Endothelial cell of umbilical vein (primary cell): ENCODE data around the gene SCIN. TPM values are rescaled to one million over a fixed set of nuclear protein-coding genes. Genes with fewer than 3 reads are reported as not detected.

Experiments
- BruUV-seq: library from RNA; stranded (reverse); fragments of 400-500 nt; replicated peaks from 2 replicates; lab custom pipeline; 2021; lab: Mats Ljungman, UMichigan
- CTCF ChIA-PET: fragments of 300-600, 350-600 bp; sonication (Branson Sonifier 250); formaldehyde crosslinking; loops from one replicate; lab custom pipeline; 2021; ENCODE audit warnings: antibody characterized with exemption, inconsistent platforms; lab: Charles Lee
- POLR2A ChIA-PET: fragments of 300-600, 350-600 bp; sonication (Branson Sonifier 250); formaldehyde crosslinking; loops from one replicate; lab custom pipeline; 2021; ENCODE audit warnings: antibody characterized with exemption, inconsistent platforms; lab: Charles Lee
- DNase-seq: peaks from one replicate; pipeline ENCODE4 v3.0.0-alpha.2; 2011; ENCODE audit warnings: low read depth, low spot score
- FAIRE-seq: peaks from 2 replicates; lab custom pipeline; 2011; peaks lifted over from hg19 to GRCh38; lab: Jason Lieb, UNC
- H2AFZ ChIP-seq: 2 replicates; pipeline ENCODE4 v1.6.0; 2012; ENCODE audit warnings: low read depth, low read length, control low read depth, inconsistent platforms
- H3K27ac ChIP-seq: 2 replicates; pipeline ENCODE4 v1.5.1; 2011; ENCODE audit warnings: low read depth, mild to moderate bottlenecking, control low read depth, low read length, moderate library complexity; ENCODE audit not compliant: insufficient read depth
- H3K27me3 ChIP-seq, 2 experiments: 2 replicates each; pipeline versions ENCODE4 v1.6.0 to v1.6.1; 2011; ENCODE audit warnings: low read length in 2 of 2, mixed read lengths in 1 of 2; ENCODE audit not compliant: control insufficient read depth in 2 of 2, insufficient read depth in 2 of 2
- H3K36me3 ChIP-seq, 2 experiments: 2 replicates in 1 of 2; 3 replicates in 1 of 2; pipeline ENCODE4 v1.5.1; 2011; ENCODE audit warnings: low read length in 2 of 2, mild to moderate bottlenecking in 1 of 2, moderate library complexity in 1 of 2; ENCODE audit not compliant: control insufficient read depth in 2 of 2, insufficient read depth in 2 of 2; ENCODE audit errors: extremely low read depth in 1 of 2
- H3K4me1 ChIP-seq: 3 replicates; pipeline ENCODE4 v1.5.1; 2011; ENCODE audit warnings: mild to moderate bottlenecking, low read length; ENCODE audit not compliant: control insufficient read depth, insufficient read depth; ENCODE audit errors: extremely low read depth
- H3K4me2 ChIP-seq: 2 replicates; pipeline ENCODE4 v1.6.1; 2011; ENCODE audit warnings: low read length, control low read depth, mixed read lengths; ENCODE audit not compliant: insufficient read depth
- H3K4me3 ChIP-seq, 3 experiments: fragments of 200-600 bp in 1 of 3; sonication (generic), shearing (Covaris generic) in 1 of 3; replicated peaks in 1 of 3; 2 replicates each; pipeline ENCODE4 v1.5.1; 2011 to 2016; ENCODE audit warnings: control low read depth in 3 of 3, low read length in 3 of 3, mild to moderate bottlenecking in 2 of 3, inconsistent platforms in 1 of 3, low read depth in 1 of 3, moderate library complexity in 1 of 3; ENCODE audit not compliant: insufficient read depth in 1 of 3
- H3K79me2 ChIP-seq: 2 replicates; pipeline ENCODE4 v1.6.0; 2012; ENCODE audit warnings: low read length, inconsistent platforms; ENCODE audit not compliant: control insufficient read depth, insufficient read depth
- H3K9ac ChIP-seq: replicated peaks from 2 replicates; pipeline ENCODE3; 2011; ENCODE audit warnings: low read length, control low read depth; ENCODE audit not compliant: insufficient read depth; ENCODE audit errors: extremely low read depth
- H3K9me1 ChIP-seq: replicated peaks from 3 replicates; pipeline ENCODE4 v1.6.0; 2011; ENCODE audit warnings: mild to moderate bottlenecking, low read length; ENCODE audit not compliant: control insufficient read depth, insufficient read depth; ENCODE audit errors: extremely low read depth
- H3K9me3 ChIP-seq: replicated peaks from 2 replicates; pipeline ENCODE4 v1.5.1; 2012; ENCODE audit warnings: low read length, inconsistent platforms; ENCODE audit not compliant: control insufficient read depth, insufficient read depth
- H4K20me1 ChIP-seq: replicated peaks from 2 replicates; pipeline ENCODE3; 2011; ENCODE audit warnings: mild to moderate bottlenecking, low read length; ENCODE audit not compliant: control insufficient read depth, insufficient read depth; ENCODE audit errors: extremely low read depth
- CTCF ChIP-seq, 2 donors: IDR thresholded peaks; 1 replicate in 1 of 2; 2 replicates in 1 of 2; pipeline ENCODE4 v1.5.1; 2011; ENCODE audit warnings: low read length in 2 of 2, mild to moderate bottlenecking in 2 of 2, moderate library complexity in 2 of 2, control low read depth in 1 of 2, inconsistent platforms in 1 of 2, low read depth in 1 of 2; ENCODE audit not compliant: insufficient read depth in 1 of 2; ENCODE audit errors: extremely low read depth in 1 of 2
- EZH2 ChIP-seq: IDR thresholded peaks from 2 replicates; pipeline ENCODE4 v1.6.1; 2012; ENCODE audit warnings: borderline replicate concordance, low read depth, mild to moderate bottlenecking, moderate library complexity, low read length, inconsistent platforms; ENCODE audit not compliant: severe bottlenecking
- MAX ChIP-seq: IDR thresholded peaks from 2 replicates; pipeline ENCODE4 v1.6.1; 2011; ENCODE audit not compliant: insufficient read depth, insufficient read length
- POLR2A ChIP-seq: IDR thresholded peaks from 2 replicates; pipeline ENCODE4 v1.6.1; 2012; ENCODE audit warnings: low read depth, mild to moderate bottlenecking, control low read depth, low read length
- POLR2AphosphoS5 ChIP-seq: IDR thresholded peaks from 2 replicates; pipeline ENCODE4 v1.6.1; 2012; ENCODE audit warnings: low read depth, mild to moderate bottlenecking, control low read depth, low read length, moderate library complexity; ENCODE audit not compliant: insufficient read depth
- dilution Hi-C: fragments of 300-500 bp; cut with MboI; formaldehyde crosslinking; loops from one replicate; pipeline ENCODE4 v1.15.0; 2019; ENCODE audit warnings: low sequenced_read_pairs; ENCODE audit not compliant: extremely low pct_ligation_motif_present
- intact Hi-C: fragments of 100-400 bp; cut with micrococcal nuclease; formaldehyde crosslinking; loops from one replicate; pipeline ENCODE4 v1.10.0; 2022
- polyA plus RNA-seq, 4 experiments: library from polyadenylated mRNA; depleted of rRNA in 3 of 4; stranded (reverse) in 3 of 4; unstranded in 1 of 4; fragments of >200 nt; gene quantifications; 2 replicates each; pipeline versions ENCODE4 v1.2.1 to v1.2.3, GENCODE V29; 2011 to 2012; ENCODE audit warnings: missing spikeins in 1 of 4
- total RNA-seq: library from RNA; stranded (reverse); gene quantifications from 2 replicates; pipeline ENCODE4 v1.2.3, GENCODE V29; 2021

SCIN gene
- total and polyA plus RNA-seq, 2 donors (not counting 3 experiments of a cell fraction or from before 2014, with no cell fraction given), result 0.07 to 0.69 TPM

DNA sequence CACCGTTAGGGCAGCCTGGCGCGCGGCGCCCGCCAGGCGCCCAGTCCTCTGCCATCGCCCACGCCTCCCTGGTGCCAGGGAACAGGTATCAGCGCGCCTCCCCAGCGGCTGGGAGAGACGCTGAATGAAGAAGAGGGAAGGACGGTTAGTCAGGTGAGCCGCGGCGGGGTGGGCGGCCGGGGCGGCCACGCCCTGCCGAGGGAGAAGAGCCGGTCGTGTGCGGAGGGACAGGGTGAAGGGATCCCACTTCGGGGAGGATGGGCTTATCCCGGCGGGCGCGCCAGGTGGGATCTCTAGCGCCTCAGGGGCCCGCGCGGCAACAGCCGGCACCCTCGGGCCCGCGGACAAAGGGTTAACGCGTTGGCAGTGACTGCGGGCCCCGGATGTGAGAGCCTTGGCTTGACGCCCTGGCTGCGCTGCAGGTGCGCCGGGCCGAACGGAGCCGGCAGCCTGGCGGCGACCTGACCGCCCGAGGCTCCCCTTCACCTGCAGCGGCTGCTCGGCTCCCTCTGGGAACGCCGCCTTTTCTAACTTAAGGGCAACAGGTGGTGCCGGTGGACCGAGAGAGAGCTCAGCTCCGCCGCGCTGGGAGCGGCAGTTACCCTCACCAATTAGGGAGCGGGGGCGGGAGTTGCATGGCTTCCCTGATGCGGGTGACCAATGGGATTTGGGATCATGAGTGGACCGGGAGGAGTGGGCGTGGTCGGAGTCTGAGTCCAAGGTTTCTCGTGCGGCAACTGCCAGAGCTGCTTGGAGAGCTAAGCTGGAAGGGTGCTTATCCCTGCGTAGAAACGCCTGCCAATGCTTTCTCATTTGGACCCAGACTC, 116.6 kb downstream of the SCIN start, which contains the start of gene ARL4A:
Gene ARL4A (plus strand): TSS at position 743 of the 827 bp plus-strand sequence. CDS start 622 bp downstream, outside the sequence.
- dilution Hi-C loops (no loop called here), intact Hi-C loops (loop anchor here (1.0 to 5.0 kb wide), 13 partner anchors 28 to 1234 kb away; no protein-coding TSS in a partner anchor)
- BruUV-seq, result no TSS peak
- Histone ChIP-seq H3K27ac (peak within 1 kb of the TSS; percentile 88), H3K4me3 (peak within 1 kb of the TSS; percentile 81 to 96 (median 93)), H3K9me3 (no peaks in the 10 kb centered on the region), H3K27me3 (no peaks in the 10 kb centered on the region), H2AFZ (peak within 1 kb of the TSS; percentile 32), H3K4me1 (peaks cover 16% of the 10 kb centered on the region), H3K9ac (peak within 1 kb of the TSS; percentile 92), H3K9me1 (no peaks in the 10 kb centered on the region), H3K4me2 (peak within 1 kb of the TSS; percentile 89), H3K36me3 (no peaks in the 10 kb centered on the region), H4K20me1 (peaks cover 4% of the 10 kb centered on the region), H3K79me2 (peaks cover 38% of the 10 kb centered on the region)
- POLR2A ChIA-PET, result interaction anchor here (0.6 to 3.0 kb wide), 12 partner anchors 29 to 430 kb away, joined by 3 to 23 read pairs (median 4); no protein-coding TSS in a partner anchor
- FAIRE-seq (peak; percentile 87), DNase-seq (peak; percentile 99)
- peak; percentile 99 for TF ChIP-seq POLR2A
- TF ChIP-seq EZH2, result no peak
- no peak for TF ChIP-seq MAX
- peak; percentile 26 to 43 for TF ChIP-seq CTCF (IDR thresholded peaks at IDR 0.05; ENCODE audit: extremely low read depth in 1 of 2, insufficient read depth in 1 of 2, low read depth in 1 of 2, low read length in 2 of 2)
- TF ChIP-seq POLR2AphosphoS5, result peak; percentile 86
- CTCF ChIA-PET, result interaction anchor here (0.6 to 12.2 kb wide), 94 partner anchors 9 to 581 kb away, joined by 3 to 219 read pairs (median 4); no protein-coding TSS in a partner anchor
